ENCODE measurements around the gene PHC2.

The PHC2 gene

GRCh38 chr1:33418811-33419210 lies 12.1 kb downstream of the PHC2 start:
- no peak overlapping the region for H3K27ac Mint-ChIP-seq
- peaks cover 5% of the 10 kb centered on the region for H3K36me3 Mint-ChIP-seq (ENCODE audit: low read depth)
- H3K4me3 Mint-ChIP-seq, result no peak overlapping the region
- no peaks in the 10 kb centered on the region for H3K4me1 Mint-ChIP-seq (ENCODE audit: low read depth)
- H3K27me3 Mint-ChIP-seq (ENCODE audit: low read depth), result peaks cover 69% of the 10 kb centered on the region
- peaks cover 10% of the 10 kb centered on the region for H3K9me3 Mint-ChIP-seq

- Mint-ChIP-seq H3K4me1 (ENCODE audit: low read depth) (no peaks in the 10 kb centered on the region), H3K36me3 (ENCODE audit: low read depth) (peaks cover 5% of the 10 kb centered on the region), H3K9me3 (peaks cover 10% of the 10 kb centered on the region), H3K4me3 (no peak overlapping the region), H3K27ac (no peak overlapping the region), H3K27me3 (ENCODE audit: low read depth) (peaks cover 51% of the 10 kb centered on the region)
Observed at GRCh38 chr1:33414879-33415278, 16.0 kb downstream of the PHC2 start.

GRCh38 chr1:33410091-33410701 lies 20.7 kb downstream of the PHC2 start:
- Mint-ChIP-seq H3K27ac (no peak overlapping the region), H3K27me3 (ENCODE audit: low read depth) (peaks cover 58% of the 10 kb centered on the region), H3K9me3 (no peaks in the 10 kb centered on the region), H3K4me1 (ENCODE audit: low read depth) (no peaks in the 10 kb centered on the region), H3K36me3 (ENCODE audit: low read depth) (no peaks in the 10 kb centered on the region), H3K4me3 (no peak overlapping the region)

- no peaks in the 10 kb centered on the region for H3K36me3 Mint-ChIP-seq (ENCODE audit: low read depth)
- peaks cover 62% of the 10 kb centered on the region for H3K27me3 Mint-ChIP-seq (ENCODE audit: low read depth)
- no peak overlapping the region for H3K4me3 Mint-ChIP-seq
- no peak overlapping the region for H3K27ac Mint-ChIP-seq
- H3K9me3 Mint-ChIP-seq, result no peaks in the 10 kb centered on the region
- no peaks in the 10 kb centered on the region for H3K4me1 Mint-ChIP-seq (ENCODE audit: low read depth)
Observed at GRCh38 chr1:33408093-33408436, 22.8 kb downstream of the PHC2 start.

GRCh38 chr1:33407352-33408092 lies 23.4 kb downstream of the PHC2 start:
- Mint-ChIP-seq H3K27ac (no peak overlapping the region), H3K36me3 (ENCODE audit: low read depth) (no peaks in the 10 kb centered on the region), H3K4me1 (ENCODE audit: low read depth) (no peaks in the 10 kb centered on the region), H3K4me3 (no peak overlapping the region), H3K9me3 (no peaks in the 10 kb centered on the region), H3K27me3 (ENCODE audit: low read depth) (peaks cover 61% of the 10 kb centered on the region)

- no peaks in the 10 kb centered on the region for H3K9me3 Mint-ChIP-seq
- H3K4me3 Mint-ChIP-seq, result no peak overlapping the region
- no peak overlapping the region for H3K27ac Mint-ChIP-seq
- H3K27me3 Mint-ChIP-seq (ENCODE audit: low read depth), result peaks cover 42% of the 10 kb centered on the region
- no peaks in the 10 kb centered on the region for H3K36me3 Mint-ChIP-seq (ENCODE audit: low read depth)
- H3K4me1 Mint-ChIP-seq (ENCODE audit: low read depth), result no peaks in the 10 kb centered on the region
Observed at GRCh38 chr1:33402206-33402605, 28.7 kb downstream of the PHC2 start.

- Mint-ChIP-seq H3K9me3 (no peaks in the 10 kb centered on the region), H3K27me3 (ENCODE audit: low read depth) (peaks cover 34% of the 10 kb centered on the region), H3K36me3 (ENCODE audit: low read depth) (no peaks in the 10 kb centered on the region), H3K4me3 (no peak overlapping the region), H3K4me1 (ENCODE audit: low read depth) (peaks cover 4% of the 10 kb centered on the region), H3K27ac (no peak overlapping the region)
Observed at GRCh38 chr1:33401471-33401870, 29.4 kb downstream of the PHC2 start.

- no peak overlapping the region for H3K27ac Mint-ChIP-seq
- peaks cover 4% of the 10 kb centered on the region for H3K4me1 Mint-ChIP-seq (ENCODE audit: low read depth)
- H3K4me3 Mint-ChIP-seq, result no peak overlapping the region
- H3K27me3 Mint-ChIP-seq (ENCODE audit: low read depth), result peaks cover 33% of the 10 kb centered on the region
- no peaks in the 10 kb centered on the region for H3K9me3 Mint-ChIP-seq
- no peaks in the 10 kb centered on the region for H3K36me3 Mint-ChIP-seq (ENCODE audit: low read depth)
Observed at GRCh38 chr1:33400153-33400911, 30.6 kb downstream of the PHC2 start.

- no peaks in the 10 kb centered on the region for H3K36me3 Mint-ChIP-seq (ENCODE audit: low read depth)
- peaks cover 32% of the 10 kb centered on the region for H3K27me3 Mint-ChIP-seq (ENCODE audit: low read depth)
- H3K4me1 Mint-ChIP-seq (ENCODE audit: low read depth), result peaks cover 4% of the 10 kb centered on the region
- no peak overlapping the region for H3K4me3 Mint-ChIP-seq
- H3K9me3 Mint-ChIP-seq, result no peaks in the 10 kb centered on the region
- H3K27ac Mint-ChIP-seq, result no peak overlapping the region
Observed at GRCh38 chr1:33399375-33399774, 31.5 kb downstream of the PHC2 start.

- H3K27me3 Mint-ChIP-seq (ENCODE audit: low read depth), result peaks cover 32% of the 10 kb centered on the region
- no peaks in the 10 kb centered on the region for H3K36me3 Mint-ChIP-seq (ENCODE audit: low read depth)
- H3K4me3 Mint-ChIP-seq, result no peak overlapping the region
- H3K27ac Mint-ChIP-seq, result no peak overlapping the region
- H3K9me3 Mint-ChIP-seq, result no peaks in the 10 kb centered on the region
- H3K4me1 Mint-ChIP-seq (ENCODE audit: low read depth), result peaks cover 4% of the 10 kb centered on the region
Observed at GRCh38 chr1:33397994-33398393, 32.9 kb downstream of the PHC2 start.

- Mint-ChIP-seq H3K36me3 (ENCODE audit: low read depth) (no peaks in the 10 kb centered on the region), H3K4me1 (ENCODE audit: low read depth) (peaks cover 4% of the 10 kb centered on the region), H3K27ac (no peak overlapping the region), H3K27me3 (ENCODE audit: low read depth) (peaks cover 38% of the 10 kb centered on the region), H3K9me3 (no peaks in the 10 kb centered on the region), H3K4me3 (no peak overlapping the region)
Observed at GRCh38 chr1:33397125-33397506, 33.8 kb downstream of the PHC2 start.

- H3K4me3 Mint-ChIP-seq, result no peak overlapping the region
- H3K4me1 Mint-ChIP-seq (ENCODE audit: low read depth), result peaks cover 4% of the 10 kb centered on the region
- no peaks in the 10 kb centered on the region for H3K9me3 Mint-ChIP-seq
- H3K27me3 Mint-ChIP-seq (ENCODE audit: low read depth), result peaks cover 38% of the 10 kb centered on the region
- no peaks in the 10 kb centered on the region for H3K36me3 Mint-ChIP-seq (ENCODE audit: low read depth)
- H3K27ac Mint-ChIP-seq, result no peak overlapping the region
Observed at GRCh38 chr1:33396188-33397124, 34.4 kb downstream of the PHC2 start.

- Mint-ChIP-seq H3K9me3 (no peaks in the 10 kb centered on the region), H3K27ac (no peak overlapping the region), H3K4me3 (no peak overlapping the region), H3K4me1 (ENCODE audit: low read depth) (peaks cover 4% of the 10 kb centered on the region), H3K36me3 (ENCODE audit: low read depth) (no peaks in the 10 kb centered on the region), H3K27me3 (ENCODE audit: low read depth) (peaks cover 38% of the 10 kb centered on the region)
Observed at GRCh38 chr1:33394770-33395169, 36.1 kb downstream of the PHC2 start.

- Mint-ChIP-seq H3K27ac (no peak overlapping the region), H3K36me3 (ENCODE audit: low read depth) (no peaks in the 10 kb centered on the region), H3K9me3 (no peaks in the 10 kb centered on the region), H3K4me1 (ENCODE audit: low read depth) (peaks cover 4% of the 10 kb centered on the region), H3K27me3 (ENCODE audit: low read depth) (peaks cover 36% of the 10 kb centered on the region), H3K4me3 (no peak overlapping the region)
Observed at GRCh38 chr1:33393991-33394390, 36.9 kb downstream of the PHC2 start.
